NCI-H1436 treated with DMSO at 0.1 percent for 48 hours (cell line): ENCODE measurements around the gene CD14.
"Not testable (repeated sequence)": the region's sequence is repeated elsewhere in the genome, so short reads cannot be mapped to it uniquely, and the experiment has no call there.

Experiments
- DNase-seq: peaks from one replicate; lab custom pipeline; 2025; lab: John Stamatoyannopoulos, UW

Gene CD14

GRCh38 chr5:140635291-140636257, 2.6 kb upstream of the CD14 start:
- no peak for DNase-seq

- no peak for DNase-seq
Measured at GRCh38 chr5:140634103-140634502, 1.1 kb upstream of the CD14 start.

- no peak for DNase-seq
Measured at GRCh38 chr5:140633501-140633900, 526 bp upstream of the CD14 start.

- no peak for DNase-seq
Measured at GRCh38 chr5:140632366-140633020, 482 bp downstream of the CD14 start.

GRCh38 chr5:140631831-140632365, 1.1 kb downstream of the CD14 start:
- no peak for DNase-seq

- DNase-seq: no peak
Measured at GRCh38 chr5:140631036-140631417, 1.9 kb downstream of the CD14 start.

GRCh38 chr5:140630292-140631035, 2.5 kb downstream of the CD14 start:
- DNase-seq: no peak

- DNase-seq: no peak
Measured at GRCh38 chr5:140628711-140629110, 4.3 kb downstream of the CD14 start.

- DNase-seq: no peak
Measured at GRCh38 chr5:140627972-140628371, 5.0 kb downstream of the CD14 start.

GRCh38 chr5:140624886-140625285, 8.1 kb downstream of the CD14 start:
- not testable (repeated sequence) for DNase-seq

- DNase-seq: not testable (repeated sequence)
Measured at GRCh38 chr5:140623061-140623460, 9.9 kb downstream of the CD14 start.

GRCh38 chr5:140622301-140622700, 10.7 kb downstream of the CD14 start:
- DNase-seq: no peak

- DNase-seq: no peak
Measured at GRCh38 chr5:140611020-140611521, 21.9 kb downstream of the CD14 start.

- no peak for DNase-seq
Measured at GRCh38 chr5:140609126-140609525, 23.8 kb downstream of the CD14 start.

GRCh38 chr5:140608722-140609121, 24.3 kb downstream of the CD14 start:
- no peak for DNase-seq

- no peak for DNase-seq
Measured at GRCh38 chr5:140607031-140607430, 25.9 kb downstream of the CD14 start.

GRCh38 chr5:140605879-140606278, 27.1 kb downstream of the CD14 start:
- no peak for DNase-seq

GRCh38 chr5:140603734-140604133, 29.2 kb downstream of the CD14 start:
- DNase-seq: no peak

- DNase-seq: not testable (repeated sequence)
Measured at GRCh38 chr5:140603446-140603698, 29.6 kb downstream of the CD14 start.

GRCh38 chr5:140602147-140602546, 30.8 kb downstream of the CD14 start:
- no peak for DNase-seq

- DNase-seq: no peak
Measured at GRCh38 chr5:140600096-140600495, 32.9 kb downstream of the CD14 start.

GRCh38 chr5:140598836-140599235, 34.1 kb downstream of the CD14 start:
- DNase-seq: no peak
